ENCODE results near the gene SLC7A6. TPM values are rescaled to one million over a fixed set of nuclear protein-coding genes. Genes with fewer than 3 reads are reported as not detected.

The SLC7A6 gene
- total and polyA plus RNA-seq, 2 of the 8 experiments (the other 6 are each of a cell fraction or from before 2014, with no cell fraction given) = 28.0 to 37.8 TPM

DNA sequence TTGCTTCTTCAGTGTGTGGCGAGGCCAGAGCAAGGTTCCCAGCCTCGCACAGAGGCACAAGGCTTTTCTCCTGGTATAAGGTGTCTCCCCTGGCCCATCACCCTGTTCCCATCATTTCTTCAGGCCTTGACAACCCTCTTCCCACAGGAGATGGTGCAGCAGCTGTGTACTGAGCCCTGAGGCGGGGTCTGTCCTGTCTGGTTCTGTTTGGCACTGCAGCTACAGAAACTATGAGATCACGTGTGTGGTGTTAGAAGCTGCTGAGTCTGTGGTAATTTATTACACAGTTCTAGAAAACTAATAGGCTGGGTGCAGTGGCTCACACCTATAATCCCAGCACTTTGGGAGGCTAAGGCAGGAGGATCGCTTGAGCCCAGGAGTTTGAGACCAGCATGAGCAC is 11.9 kb upstream of the SLC7A6 start:
- H2BK20ac ChIP-seq (ENCODE audit: low read length) = no peak overlapping the region
- no peak overlapping the region for H4K5ac ChIP-seq (ENCODE audit: insufficient read length, low read depth, low read length)
- H2AK5ac ChIP-seq (ENCODE audit: low read depth, low read length) = no peak overlapping the region
- H3K23ac ChIP-seq (ENCODE audit: insufficient read length) = no peak overlapping the region
- CTCF ChIA-PET (ENCODE audit: partially characterized antibody) = interaction anchor here (0.6 to 6.2 kb wide), 10 partner anchors 9 to 103 kb away, joined by 3 to 108 read pairs (median 4); partner anchors contain the start of gene SLC7A6
- H3K36me3 ChIP-seq (ENCODE audit: control insufficient read depth in 2 of 4, insufficient read depth in 4 of 4, low read length in 3 of 4) = no peaks in the 10 kb centered on the region
- 95% methylated on average over 5 of the region's 5 CpGs; no CpG with 5 or more reads in 1 of the 2 experiments for WGBS, 2 experiments (ENCODE audit: extremely low coverage in 1 of 2, insufficient coverage in 1 of 2, insufficient read length in 1 of 2, insufficient replicate concordance in 2 of 2, low coverage in 1 of 2, low lambda C conversion rate in 2 of 2, missing lambda C conversion rate in 1 of 2)
- no peak overlapping the region for H4K8ac ChIP-seq (ENCODE audit: extremely low read depth, insufficient read depth, low read length)
- TF ChIP-seq, protein P1, sequence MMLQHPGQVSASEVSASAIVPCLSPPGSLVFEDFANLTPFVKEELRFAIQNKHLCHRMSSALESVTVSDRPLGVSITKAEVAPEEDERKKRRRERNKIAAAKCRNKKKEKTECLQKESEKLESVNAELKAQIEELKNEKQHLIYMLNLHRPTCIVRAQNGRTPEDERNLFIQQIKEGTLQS (IDR thresholded peaks at IDR 0.05; ENCODE audit: insufficient read depth, low read depth, low read length) = no peak
- TF ChIP-seq BRCA1 (IDR thresholded peaks at IDR 0.05; ENCODE audit: low read depth, low read length) (no peak), KDM5A (IDR thresholded peaks at IDR 0.05; ENCODE audit: low read length) (no peak), JUND (IDR thresholded peaks at IDR 0.05; ENCODE audit: low read length) (no peak), SIRT6 (IDR thresholded peaks at IDR 0.05; ENCODE audit: low read length) (no peak)
- no peak overlapping the region for H4K91ac ChIP-seq (replicated peaks; ENCODE audit: insufficient read length, low read length)
- H3K27ac ChIP-seq (ENCODE audit: low read depth, low read length) = no peak overlapping the region
- no peaks in the 10 kb centered on the region for H4K20me1 ChIP-seq (replicated peaks in 1 of 2; ENCODE audit: control insufficient read depth in 1 of 2, insufficient read depth in 2 of 2, low read length in 2 of 2)
- no peak overlapping the region for H3K56ac ChIP-seq (replicated peaks; ENCODE audit: insufficient read length, low read depth, low read length)
- H2AFZ ChIP-seq (ENCODE audit: low read length) = no peak overlapping the region
- FAIRE-seq (no peak), DNase-seq (ENCODE audit: low read depth in 1 of 2, low spot score in 2 of 2) (no peak)
- H3K14ac ChIP-seq (ENCODE audit: insufficient read length) = no peak overlapping the region
- POLR2A ChIA-PET (ENCODE audit: partially characterized antibody) = interaction anchor here (1.3 to 1.6 kb wide), 3 partner anchors 16 to 59 kb away, joined by 3 to 6 read pairs (median 4); partner anchors contain the start of genes ESRP2, PRMT7 and SLC7A6OS
- no peaks in the 10 kb centered on the region for H3K4me1 ChIP-seq (replicated peaks in 1 of 4; ENCODE audit: control insufficient read depth in 3 of 4, insufficient read depth in 4 of 4, low read length in 3 of 4)
- no peak overlapping the region for H3K18ac ChIP-seq (ENCODE audit: extremely low read depth, low read length)
- H2BK5ac ChIP-seq (ENCODE audit: low read depth, low read length) = no peak overlapping the region
- no peaks in the 10 kb centered on the region for H3K27me3 ChIP-seq (replicated peaks in 1 of 4; ENCODE audit: control insufficient read depth in 3 of 4, extremely low read depth in 1 of 4, insufficient read depth in 3 of 4, low read length in 3 of 4)
- no peak overlapping the region for H3K4me2 ChIP-seq (ENCODE audit: insufficient read depth in 1 of 2, low read depth in 2 of 2, low read length in 2 of 2)
- no peak overlapping the region for H2BK120ac ChIP-seq (replicated peaks; ENCODE audit: low read depth, low read length)
- no peaks in the 10 kb centered on the region for H3K23me2 ChIP-seq (ENCODE audit: low read depth, low read length)
- H3K9me3 ChIP-seq (ENCODE audit: insufficient read depth in 2 of 2, low read depth in 1 of 2, low read length in 1 of 2) = no peaks in the 10 kb centered on the region
- H3K79me1 ChIP-seq (ENCODE audit: low read depth, low read length) = no peaks in the 10 kb centered on the region; the same call in 1 of the 2 replicates
- no peak overlapping the region for H2BK15ac ChIP-seq (ENCODE audit: low read length)
- no peak overlapping the region for H2BK12ac ChIP-seq (ENCODE audit: low read depth, low read length)
- no peak overlapping the region for H3K4ac ChIP-seq (replicated peaks; ENCODE audit: insufficient read length, low read depth, low read length)
- no peaks in the 10 kb centered on the region for H3K79me2 ChIP-seq (ENCODE audit: control insufficient read depth in 1 of 2, insufficient read depth in 2 of 2, low read length in 2 of 2)
- H3K9ac ChIP-seq (replicated peaks in 1 of 4; ENCODE audit: extremely low read depth in 1 of 4, low read depth in 3 of 4, low read length in 3 of 4) = no peak overlapping the region
- no peak overlapping the region for H3K4me3 ChIP-seq (ENCODE audit: extremely low read depth in 1 of 4, insufficient read depth in 2 of 4, low read depth in 3 of 4, low read length in 4 of 4)
